ENCODE results near the gene CBFA2T3.

The CBFA2T3 gene

DNA sequence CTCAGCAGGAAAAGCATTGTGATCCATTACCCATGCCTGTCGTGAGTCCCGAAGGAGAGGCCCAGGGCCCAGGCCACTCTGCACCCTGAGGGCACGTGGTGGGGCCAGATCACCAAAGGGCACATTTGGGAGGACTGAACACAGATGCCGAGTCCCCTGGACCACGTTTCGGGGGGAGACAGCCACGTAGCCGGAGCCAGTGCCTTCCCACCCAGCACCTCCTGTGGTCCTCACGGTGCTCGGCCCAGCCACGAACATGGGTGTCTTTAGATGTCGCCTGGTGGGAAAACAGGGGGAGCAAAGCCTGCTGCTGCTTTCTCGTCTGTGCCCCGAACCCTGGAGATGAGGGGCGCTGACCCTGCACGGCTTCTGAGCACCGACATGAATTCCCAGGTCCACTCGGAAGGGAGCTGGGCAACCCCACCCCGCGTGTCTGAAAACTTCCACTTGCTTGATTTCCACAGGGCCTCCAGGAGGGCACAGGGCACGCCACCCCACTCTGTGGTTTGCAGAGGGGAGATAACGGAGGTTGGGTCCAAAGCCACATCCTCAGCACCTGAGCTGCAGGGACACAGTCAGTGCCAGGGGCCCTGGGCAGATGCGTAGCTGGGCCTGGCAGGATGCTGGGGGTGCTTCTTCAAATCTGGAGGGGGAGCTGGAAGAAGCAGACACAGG, 14.4 kb downstream of the CBFA2T3 start:
- no peak overlapping the region for H3K27ac ChIP-seq (replicated peaks)
- no peaks in the 10 kb centered on the region for H3K27me3 ChIP-seq (ENCODE audit: insufficient read depth, poor library complexity, severe bottlenecking)
- no peak for TF ChIP-seq SPI1 (IDR thresholded peaks at IDR 0.05; ENCODE audit: borderline replicate concordance, low read depth)
- TF ChIP-seq POLR2AphosphoS5 (IDR thresholded peaks at IDR 0.05; ENCODE audit: low read depth) = no peak
- TF ChIP-seq, protein P1, sequence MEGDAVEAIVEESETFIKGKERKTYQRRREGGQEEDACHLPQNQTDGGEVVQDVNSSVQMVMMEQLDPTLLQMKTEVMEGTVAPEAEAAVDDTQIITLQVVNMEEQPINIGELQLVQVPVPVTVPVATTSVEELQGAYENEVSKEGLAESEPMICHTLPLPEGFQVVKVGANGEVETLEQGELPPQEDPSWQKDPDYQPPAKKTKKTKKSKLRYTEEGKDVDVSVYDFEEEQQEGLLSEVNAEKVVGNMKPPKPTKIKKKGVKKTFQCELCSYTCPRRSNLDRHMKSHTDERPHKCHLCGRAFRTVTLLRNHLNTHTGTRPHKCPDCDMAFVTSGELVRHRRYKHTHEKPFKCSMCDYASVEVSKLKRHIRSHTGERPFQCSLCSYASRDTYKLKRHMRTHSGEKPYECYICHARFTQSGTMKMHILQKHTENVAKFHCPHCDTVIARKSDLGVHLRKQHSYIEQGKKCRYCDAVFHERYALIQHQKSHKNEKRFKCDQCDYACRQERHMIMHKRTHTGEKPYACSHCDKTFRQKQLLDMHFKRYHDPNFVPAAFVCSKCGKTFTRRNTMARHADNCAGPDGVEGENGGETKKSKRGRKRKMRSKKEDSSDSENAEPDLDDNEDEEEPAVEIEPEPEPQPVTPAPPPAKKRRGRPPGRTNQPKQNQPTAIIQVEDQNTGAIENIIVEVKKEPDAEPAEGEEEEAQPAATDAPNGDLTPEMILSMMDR (IDR thresholded peaks at IDR 0.05; ENCODE audit: insufficient read depth, low read length) = no peak
- TF ChIP-seq, protein P2, sequence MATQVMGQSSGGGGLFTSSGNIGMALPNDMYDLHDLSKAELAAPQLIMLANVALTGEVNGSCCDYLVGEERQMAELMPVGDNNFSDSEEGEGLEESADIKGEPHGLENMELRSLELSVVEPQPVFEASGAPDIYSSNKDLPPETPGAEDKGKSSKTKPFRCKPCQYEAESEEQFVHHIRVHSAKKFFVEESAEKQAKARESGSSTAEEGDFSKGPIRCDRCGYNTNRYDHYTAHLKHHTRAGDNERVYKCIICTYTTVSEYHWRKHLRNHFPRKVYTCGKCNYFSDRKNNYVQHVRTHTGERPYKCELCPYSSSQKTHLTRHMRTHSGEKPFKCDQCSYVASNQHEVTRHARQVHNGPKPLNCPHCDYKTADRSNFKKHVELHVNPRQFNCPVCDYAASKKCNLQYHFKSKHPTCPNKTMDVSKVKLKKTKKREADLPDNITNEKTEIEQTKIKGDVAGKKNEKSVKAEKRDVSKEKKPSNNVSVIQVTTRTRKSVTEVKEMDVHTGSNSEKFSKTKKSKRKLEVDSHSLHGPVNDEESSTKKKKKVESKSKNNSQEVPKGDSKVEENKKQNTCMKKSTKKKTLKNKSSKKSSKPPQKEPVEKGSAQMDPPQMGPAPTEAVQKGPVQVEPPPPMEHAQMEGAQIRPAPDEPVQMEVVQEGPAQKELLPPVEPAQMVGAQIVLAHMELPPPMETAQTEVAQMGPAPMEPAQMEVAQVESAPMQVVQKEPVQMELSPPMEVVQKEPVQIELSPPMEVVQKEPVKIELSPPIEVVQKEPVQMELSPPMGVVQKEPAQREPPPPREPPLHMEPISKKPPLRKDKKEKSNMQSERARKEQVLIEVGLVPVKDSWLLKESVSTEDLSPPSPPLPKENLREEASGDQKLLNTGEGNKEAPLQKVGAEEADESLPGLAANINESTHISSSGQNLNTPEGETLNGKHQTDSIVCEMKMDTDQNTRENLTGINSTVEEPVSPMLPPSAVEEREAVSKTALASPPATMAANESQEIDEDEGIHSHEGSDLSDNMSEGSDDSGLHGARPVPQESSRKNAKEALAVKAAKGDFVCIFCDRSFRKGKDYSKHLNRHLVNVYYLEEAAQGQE (IDR thresholded peaks at IDR 0.05; ENCODE audit: insufficient replicate concordance, low read depth) = no peak
- TF ChIP-seq GABPA (IDR thresholded peaks at IDR 0.05; ENCODE audit: low read depth) = no peak
- H3K4me3 ChIP-seq (replicated peaks; ENCODE audit: insufficient read depth, low read length) = no peak overlapping the region
- no peak for DNase-seq (ENCODE audit: low read depth in 1 of 2, low spot score in 1 of 2)

DNA sequence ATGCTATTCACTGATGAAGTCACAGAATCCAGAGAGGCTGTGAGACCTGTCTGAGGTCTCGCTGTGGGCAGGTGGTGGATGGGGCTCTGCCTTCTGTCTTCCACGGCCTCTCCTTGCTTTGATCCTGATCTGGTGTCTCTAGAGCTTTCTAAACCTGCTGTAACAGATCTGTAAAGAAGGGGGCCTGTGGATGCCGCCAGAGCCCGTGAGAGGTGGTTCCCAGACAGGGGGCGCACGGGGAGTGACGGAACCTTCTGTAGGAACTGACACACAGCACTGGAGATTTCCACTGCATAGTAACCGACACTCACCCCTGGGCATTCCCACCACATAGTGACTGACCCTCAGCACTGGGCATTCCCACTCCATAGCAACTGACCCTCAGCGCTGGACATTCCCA, 16.0 kb downstream of the CBFA2T3 start:
- Histone ChIP-seq H3K27ac (replicated peaks) (no peak overlapping the region), H3K27me3 (ENCODE audit: insufficient read depth, poor library complexity, severe bottlenecking) (no peaks in the 10 kb centered on the region), H3K4me3 (replicated peaks; ENCODE audit: insufficient read depth, low read length) (no peak overlapping the region)
- TF ChIP-seq POLR2AphosphoS5 (IDR thresholded peaks at IDR 0.05; ENCODE audit: low read depth) (no peak), GABPA (IDR thresholded peaks at IDR 0.05; ENCODE audit: low read depth) (no peak), SPI1 (IDR thresholded peaks at IDR 0.05; ENCODE audit: borderline replicate concordance, low read depth) (no peak)
- TF ChIP-seq, protein P2 (IDR thresholded peaks at IDR 0.05; ENCODE audit: insufficient replicate concordance, low read depth) = no peak
- TF ChIP-seq, protein P1 (IDR thresholded peaks at IDR 0.05; ENCODE audit: insufficient read depth, low read length) = no peak
- no peak for DNase-seq (ENCODE audit: low read depth in 1 of 2, low spot score in 1 of 2)

DNA sequence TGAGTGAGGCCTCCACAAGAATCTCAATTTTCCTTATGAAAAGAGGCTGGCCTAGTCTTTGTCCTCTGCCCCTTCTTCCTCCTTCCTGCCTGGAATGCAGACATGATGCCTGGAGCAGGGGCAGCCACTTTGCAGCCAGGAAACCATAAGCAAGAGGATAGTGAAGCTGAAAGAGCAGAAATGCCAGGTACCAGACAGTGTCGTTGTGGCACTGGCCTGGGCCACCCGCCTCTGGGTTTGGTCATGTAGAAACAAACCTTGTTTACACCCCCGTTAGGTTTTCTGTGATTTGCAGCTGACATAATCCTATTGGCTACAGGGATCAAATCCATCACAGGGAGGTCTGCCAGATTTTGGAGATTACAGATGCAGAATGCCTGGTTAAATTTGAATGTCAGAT, 16.5 kb downstream of the CBFA2T3 start:
- TF ChIP-seq SPI1 (IDR thresholded peaks at IDR 0.05; ENCODE audit: borderline replicate concordance, low read depth) = no peak
- TF ChIP-seq POLR2AphosphoS5 (IDR thresholded peaks at IDR 0.05; ENCODE audit: low read depth) = no peak
- TF ChIP-seq, protein P1 (IDR thresholded peaks at IDR 0.05; ENCODE audit: insufficient read depth, low read length) = no peak
- TF ChIP-seq, protein P2 (IDR thresholded peaks at IDR 0.05; ENCODE audit: insufficient replicate concordance, low read depth) = no peak
- TF ChIP-seq GABPA (IDR thresholded peaks at IDR 0.05; ENCODE audit: low read depth) = no peak
- no peak overlapping the region for H3K4me3 ChIP-seq (replicated peaks; ENCODE audit: insufficient read depth, low read length)
- H3K27me3 ChIP-seq (ENCODE audit: insufficient read depth, poor library complexity, severe bottlenecking) = no peaks in the 10 kb centered on the region
- H3K27ac ChIP-seq (replicated peaks) = no peak overlapping the region
- no peak for DNase-seq (ENCODE audit: low read depth in 1 of 2, low spot score in 1 of 2)

Measured in HL-60 (cell line).